ENCODE data around the gene MOB2.

MOB2 gene

DNA sequence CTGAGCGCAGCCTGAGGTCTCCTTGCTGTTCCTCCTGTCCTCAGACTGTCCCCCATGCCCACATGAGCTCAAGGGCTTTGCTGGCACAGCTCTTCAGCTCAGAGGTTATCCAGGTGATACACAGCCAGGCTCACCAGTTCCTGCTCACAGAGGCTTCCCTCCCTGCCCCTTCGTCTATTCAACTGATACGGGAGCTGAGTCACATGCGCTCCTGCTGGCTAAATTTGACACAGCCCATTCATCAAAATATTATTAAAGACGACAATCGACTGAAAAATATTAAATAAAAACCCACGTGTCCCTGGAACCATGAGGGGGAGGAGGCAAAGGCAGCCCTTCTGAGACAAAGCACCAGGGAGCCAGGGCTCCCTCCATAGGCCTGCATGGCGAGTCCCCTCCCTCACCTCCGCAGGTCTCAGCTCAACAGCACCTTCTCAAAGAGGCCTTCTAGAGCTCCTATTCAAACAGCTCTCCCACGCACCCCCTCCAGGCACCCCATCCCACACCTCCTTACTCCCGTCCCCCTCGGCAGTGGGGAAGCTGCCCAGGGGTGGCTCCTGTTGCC lies 45.0 kb upstream of the MOB2 start:
- TF ChIP-seq, protein P1, sequence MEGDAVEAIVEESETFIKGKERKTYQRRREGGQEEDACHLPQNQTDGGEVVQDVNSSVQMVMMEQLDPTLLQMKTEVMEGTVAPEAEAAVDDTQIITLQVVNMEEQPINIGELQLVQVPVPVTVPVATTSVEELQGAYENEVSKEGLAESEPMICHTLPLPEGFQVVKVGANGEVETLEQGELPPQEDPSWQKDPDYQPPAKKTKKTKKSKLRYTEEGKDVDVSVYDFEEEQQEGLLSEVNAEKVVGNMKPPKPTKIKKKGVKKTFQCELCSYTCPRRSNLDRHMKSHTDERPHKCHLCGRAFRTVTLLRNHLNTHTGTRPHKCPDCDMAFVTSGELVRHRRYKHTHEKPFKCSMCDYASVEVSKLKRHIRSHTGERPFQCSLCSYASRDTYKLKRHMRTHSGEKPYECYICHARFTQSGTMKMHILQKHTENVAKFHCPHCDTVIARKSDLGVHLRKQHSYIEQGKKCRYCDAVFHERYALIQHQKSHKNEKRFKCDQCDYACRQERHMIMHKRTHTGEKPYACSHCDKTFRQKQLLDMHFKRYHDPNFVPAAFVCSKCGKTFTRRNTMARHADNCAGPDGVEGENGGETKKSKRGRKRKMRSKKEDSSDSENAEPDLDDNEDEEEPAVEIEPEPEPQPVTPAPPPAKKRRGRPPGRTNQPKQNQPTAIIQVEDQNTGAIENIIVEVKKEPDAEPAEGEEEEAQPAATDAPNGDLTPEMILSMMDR (IDR thresholded peaks at IDR 0.05; ENCODE audit: insufficient read depth, missing control alignments): no peak
- DNase-seq (ENCODE audit: insufficient read length, low spot score): no peak
- FAIRE-seq: no peak

GRCh38 chr11:1530686-1531448 lies 44.3 kb upstream of the MOB2 start:
- TF ChIP-seq, protein P1 (IDR thresholded peaks at IDR 0.05; ENCODE audit: insufficient read depth, missing control alignments): no peak
- FAIRE-seq (no peak), DNase-seq (ENCODE audit: insufficient read length, low spot score) (no peak)

GRCh38 chr11:1529774-1530173 lies 43.2 kb upstream of the MOB2 start:
- TF ChIP-seq, protein P1 (IDR thresholded peaks at IDR 0.05; ENCODE audit: insufficient read depth, missing control alignments): no peak
- FAIRE-seq: no peak

DNA sequence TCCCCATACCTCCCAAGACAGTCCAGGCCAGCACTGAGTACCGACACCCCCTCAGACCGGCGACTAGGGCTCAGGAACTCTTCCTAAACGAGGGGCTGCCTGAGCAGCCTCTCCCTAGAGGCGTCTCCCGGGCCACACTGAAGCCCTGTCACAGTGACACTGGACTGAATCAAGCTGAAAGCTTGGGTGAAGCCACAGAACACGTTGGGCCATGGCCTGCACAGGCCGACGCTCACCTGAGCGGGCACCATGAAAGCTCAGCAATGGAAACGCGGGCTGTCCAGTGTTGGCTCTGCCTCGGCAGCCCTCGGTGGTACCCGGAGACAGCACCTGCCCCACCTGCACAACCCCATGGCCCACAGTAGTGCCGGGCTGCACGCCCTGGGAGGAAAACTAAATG lies 42.7 kb upstream of the MOB2 start:
- FAIRE-seq: no peak
- TF ChIP-seq, protein P1 (IDR thresholded peaks at IDR 0.05; ENCODE audit: insufficient read depth, missing control alignments): no peak
- DNase-seq (ENCODE audit: insufficient read length, low spot score): no peak

More at GRCh38 chr11:1529774-1530173, 43.2 kb upstream of the MOB2 start:
- DNase-seq (ENCODE audit: insufficient read length, low spot score): no peak

- FAIRE-seq (no peak), DNase-seq (ENCODE audit: insufficient read length, low spot score) (no peak)
- TF ChIP-seq, protein P1 (IDR thresholded peaks at IDR 0.05; ENCODE audit: insufficient read depth, missing control alignments): no peak
These were observed 42.1 kb upstream of the MOB2 start for GRCh38 chr11:1528710-1529109.

DNA sequence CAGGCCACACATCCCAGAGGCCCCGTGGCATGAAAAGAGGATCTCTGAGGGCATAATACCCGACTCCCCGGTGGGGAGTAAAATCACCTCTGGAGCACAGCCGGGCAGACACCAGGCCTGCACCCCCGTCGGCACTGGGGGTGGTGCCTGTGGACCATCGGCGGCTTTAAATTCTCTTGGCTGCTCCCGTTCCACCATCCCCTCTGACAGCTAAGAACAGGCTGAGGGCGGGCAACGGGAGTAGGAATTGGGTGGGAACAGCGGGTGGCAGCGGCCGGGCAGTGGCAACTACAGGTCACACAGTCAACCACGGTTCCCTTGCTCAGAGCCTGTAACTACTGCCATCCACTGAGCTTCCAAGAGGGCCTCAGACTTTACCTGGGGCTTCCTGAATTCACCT lies 40.2 kb upstream of the MOB2 start:
- no peak for FAIRE-seq
- TF ChIP-seq, protein P1 (IDR thresholded peaks at IDR 0.05; ENCODE audit: insufficient read depth, missing control alignments): no peak
- no peak for DNase-seq (ENCODE audit: insufficient read length, low spot score)

- FAIRE-seq: no peak
- TF ChIP-seq, protein P1 (IDR thresholded peaks at IDR 0.05; ENCODE audit: insufficient read depth, missing control alignments): no peak
These were observed 37.2 kb upstream of the MOB2 start for GRCh38 chr11:1523779-1524178.

More at GRCh38 chr11:1523779-1524178, 37.2 kb upstream of the MOB2 start:
- no peak for DNase-seq (ENCODE audit: insufficient read length, low spot score)
